MM.1S (cell line): ENCODE measurements around the gene ORAI1.

ENCODE experiments used
- DNase-seq: peaks from one replicate; pipeline ENCODE4 v3.0.0-alpha.2; 2015
- H2AFZ ChIP-seq: fragments of 300-600 bp; sonication (generic); 2 replicates; pipeline ENCODE4 v1.6.0; 2016; ENCODE audit warnings: antibody characterized with exemption, low read length
- H3F3A ChIP-seq: fragments of 300-600 bp; sonication (generic); 2 replicates; pipeline ENCODE4 v1.6.1; 2016; ENCODE audit warnings: mild to moderate bottlenecking, antibody characterized with exemption, low read length, moderate library complexity, mixed read lengths; ENCODE audit not compliant: insufficient read depth
- H3K27ac ChIP-seq: fragments of 300-600 bp; sonication (generic); 2 replicates; pipeline ENCODE4 v1.5.1; 2016; ENCODE audit warnings: mild to moderate bottlenecking, low read length
- H3K27me3 ChIP-seq: fragments of 300-600 bp; sonication (generic); replicated peaks from 2 replicates; pipeline ENCODE4 v1.6.0; 2016; ENCODE audit warnings: low read length; ENCODE audit not compliant: insufficient read depth
- H3K36me3 ChIP-seq: fragments of 300-600 bp; sonication (generic); replicated peaks from 2 replicates; pipeline ENCODE4 v1.6.1; 2016; ENCODE audit warnings: mild to moderate bottlenecking, low read length, mixed read lengths; ENCODE audit not compliant: insufficient read depth
- H3K4me1 ChIP-seq: fragments of 300-600 bp; sonication (generic); 2 replicates; pipeline ENCODE4 v1.6.1; 2016; ENCODE audit warnings: low read length, mixed read lengths
- H3K4me2 ChIP-seq: fragments of 300-600 bp; sonication (generic); 2 replicates; pipeline ENCODE4 v1.6.0; 2016; ENCODE audit warnings: low read depth, low read length
- H3K4me3 ChIP-seq: fragments of 300-600 bp; sonication (generic); 2 replicates; pipeline ENCODE4 v1.5.1; 2016; ENCODE audit warnings: low read length, mixed read lengths
- H3K79me2 ChIP-seq: fragments of 300-600 bp; sonication (generic); 2 replicates; pipeline ENCODE4 v1.6.1; 2016; ENCODE audit warnings: mixed run types, low read length, mixed read lengths
- H3K9ac ChIP-seq: fragments of 300-600 bp; sonication (generic); 2 replicates; pipeline ENCODE4 v1.6.1; 2016; ENCODE audit warnings: low read length, mixed read lengths
- H3K9me2 ChIP-seq: fragments of 300-600 bp; sonication (generic); replicated peaks from 2 replicates; pipeline ENCODE4 v1.6.1; 2016; ENCODE audit warnings: mild to moderate bottlenecking, low read length, mixed read lengths; ENCODE audit not compliant: insufficient read depth
- H3K9me3 ChIP-seq: fragments of 300-600 bp; sonication (generic); replicated peaks from 2 replicates; pipeline ENCODE4 v1.6.1; 2016; ENCODE audit warnings: mild to moderate bottlenecking, low read length, mixed read lengths; ENCODE audit not compliant: insufficient read depth
- H4K20me1 ChIP-seq: fragments of 300-600 bp; sonication (generic); 2 replicates; pipeline ENCODE4 v1.6.1; 2016; ENCODE audit warnings: mild to moderate bottlenecking, low read length, moderate library complexity, mixed read lengths; ENCODE audit not compliant: insufficient read depth
- CTCF ChIP-seq: fragments of 300-600 bp; sonication (generic); IDR thresholded peaks from 2 replicates; pipeline ENCODE4 v1.5.1; 2016; ENCODE audit warnings: antibody characterized with exemption, low read length, mixed read lengths
- EZH2 ChIP-seq: fragments of 300-600 bp; sonication (generic); optimal IDR thresholded peaks from 2 replicates; pipeline ENCODE3; 2017; ENCODE audit warnings: low read depth, mild to moderate bottlenecking, antibody characterized with exemption, low read length, mixed read lengths
- EZH2phosphoT487 ChIP-seq: fragments of 300-600 bp; sonication (generic); IDR thresholded peaks from 2 replicates; pipeline ENCODE4 v1.6.1; 2018; ENCODE audit warnings: antibody characterized with exemption, low read length

The ORAI1 gene

GRCh38 chr12:121578230-121579189 lies 47.8 kb upstream of the ORAI1 start:
- peak overlapping the region; percentile 69; the same call in 1 of the 2 replicates for H3K4me2 ChIP-seq

GRCh38 chr12:121579190-121579791 lies 47.0 kb upstream of the ORAI1 start:
- H2AFZ ChIP-seq: peak overlapping the region; percentile 65
- H3K4me2 ChIP-seq: peak overlapping the region; percentile 69; the same call in 1 of the 2 replicates
- H3K79me2 ChIP-seq: no peaks in the 10 kb centered on the region
- TF ChIP-seq CTCF (no peak), EZH2phosphoT487 (no peak), EZH2 (no peak)
- DNase-seq: no peak
- no peaks in the 10 kb centered on the region for H3K9me3 ChIP-seq
- H3K27me3 ChIP-seq: no peaks in the 10 kb centered on the region
- H3K9ac ChIP-seq: peak overlapping the region; percentile 66; the same call in 1 of the 2 replicates
- peak overlapping the region; percentile 60 for H3K4me3 ChIP-seq
- no peaks in the 10 kb centered on the region for H3K4me1 ChIP-seq
- no peaks in the 10 kb centered on the region for H4K20me1 ChIP-seq
- H3K36me3 ChIP-seq: no peaks in the 10 kb centered on the region
- H3K27ac ChIP-seq: no peak overlapping the region
- no peaks in the 10 kb centered on the region for H3F3A ChIP-seq
- H3K9me2 ChIP-seq: no peaks in the 10 kb centered on the region

More at GRCh38 chr12:121578230-121579189, 47.8 kb upstream of the ORAI1 start:
- H4K20me1 ChIP-seq: no peaks in the 10 kb centered on the region
- H3K9ac ChIP-seq: peak overlapping the region; percentile 66; the same call in 1 of the 2 replicates
- H3K27ac ChIP-seq: no peak overlapping the region
- peak overlapping the region; percentile 60 for H3K4me3 ChIP-seq
- no peaks in the 10 kb centered on the region for H3K9me3 ChIP-seq
- no peaks in the 10 kb centered on the region for H3K36me3 ChIP-seq
- no peaks in the 10 kb centered on the region for H3K79me2 ChIP-seq
- peak overlapping the region; percentile 65 for H2AFZ ChIP-seq
- DNase-seq: no peak
- no peak for TF ChIP-seq EZH2
- TF ChIP-seq EZH2phosphoT487: no peak
- TF ChIP-seq CTCF: no peak
- H3K9me2 ChIP-seq: no peaks in the 10 kb centered on the region
- H3K4me1 ChIP-seq: no peaks in the 10 kb centered on the region
- H3F3A ChIP-seq: no peaks in the 10 kb centered on the region
- H3K27me3 ChIP-seq: no peaks in the 10 kb centered on the region

- H3K4me3 ChIP-seq: peak overlapping the region; percentile 60
- TF ChIP-seq CTCF (no peak), EZH2phosphoT487 (no peak), EZH2 (no peak)
- H3K9ac ChIP-seq: peak overlapping the region; percentile 66
- peak overlapping the region; percentile 31; the same call in 1 of the 2 replicates for H3K27ac ChIP-seq
- H3K9me3 ChIP-seq: no peaks in the 10 kb centered on the region
- H3F3A ChIP-seq: no peaks in the 10 kb centered on the region
- no peaks in the 10 kb centered on the region for H3K4me1 ChIP-seq
- H3K27me3 ChIP-seq: no peaks in the 10 kb centered on the region
- peak; percentile 45 for DNase-seq
- H3K4me2 ChIP-seq: peak overlapping the region; percentile 69
- no peaks in the 10 kb centered on the region for H3K79me2 ChIP-seq
- peak overlapping the region; percentile 65 for H2AFZ ChIP-seq
- H4K20me1 ChIP-seq: no peaks in the 10 kb centered on the region
- no peaks in the 10 kb centered on the region for H3K36me3 ChIP-seq
- H3K9me2 ChIP-seq: no peaks in the 10 kb centered on the region
Observed at GRCh38 chr12:121579981-121580868, 46.1 kb upstream of the ORAI1 start.
